ENCODE results near the gene NAB2. TPM values are rescaled to one million over a fixed set of nuclear protein-coding genes. Genes with fewer than 3 reads are reported as not detected.

Gene NAB2
- polyA plus RNA-seq, 1 donor (not counting 4 experiments of a cell fraction or from before 2014, with no cell fraction given), result 22.0 TPM

GRCh38 chr12:57101892-57102695 is 13.2 kb downstream of the NAB2 start:
- no peak for DNase-seq (ENCODE audit: low read depth, low spot score)
- Histone ChIP-seq H3K9me1 (ENCODE audit: control insufficient read depth, extremely low read depth, insufficient read depth, low read length) (peaks cover 4% of the 10 kb centered on the region), H2AFZ (ENCODE audit: control insufficient read depth, low read length) (no peak overlapping the region), H3K9ac (ENCODE audit: control insufficient read depth, extremely low read depth, insufficient read depth, low read length) (no peak overlapping the region), H3K79me2 (ENCODE audit: control insufficient read depth, insufficient read depth, low read length) (no peaks in the 10 kb centered on the region), H3K27ac (ENCODE audit: control insufficient read depth, insufficient read depth, low read length) (no peak overlapping the region), H3K9me3 (ENCODE audit: control insufficient read depth, low read depth, low read length) (no peaks in the 10 kb centered on the region), H3K4me2 (ENCODE audit: control insufficient read depth, extremely low read depth, insufficient read depth, low read depth, low read length) (no peak overlapping the region), H3K4me1 (ENCODE audit: control insufficient read depth, extremely low read depth, insufficient read depth, low read length) (peaks cover under 1% of the 10 kb centered on the region), H3K4me3 (ENCODE audit: control insufficient read depth in 2 of 3, extremely low read depth in 1 of 3, insufficient read depth in 2 of 3, low read depth in 1 of 3, low read length in 3 of 3) (no peak overlapping the region), H4K20me1 (ENCODE audit: control insufficient read depth, extremely low read depth, insufficient read depth, low read length) (no peaks in the 10 kb centered on the region), H3K36me3 (ENCODE audit: control insufficient read depth in 2 of 2, extremely low read depth in 1 of 2, insufficient read depth in 2 of 2, low read length in 2 of 2) (peaks cover 38 to 54% of the 10 kb centered on the region in 2 experiments), H3K27me3 (ENCODE audit: control insufficient read depth, extremely low read depth, insufficient read depth, low read length) (no peaks in the 10 kb centered on the region)
- dilution Hi-C loops (cut with MboI; ENCODE audit: extremely low pct_ligation_motif_present, low sequenced_read_pairs), result no loop called here
- no peak for TF ChIP-seq CTCF (optimal IDR thresholded peaks at IDR 0.05 in 1 of 3, IDR thresholded peaks at IDR 0.05 in 1 of 3, conservative IDR thresholded peaks at IDR 0.05 in 1 of 3; ENCODE audit: extremely low read depth in 1 of 3, insufficient read depth in 2 of 3, low read length in 3 of 3)
- TF ChIP-seq EZH2 (IDR thresholded peaks at IDR 0.05; ENCODE audit: low read length), result no peak
- FAIRE-seq, result no peak

GRCh38 chr12:57103856-57104255 is 14.9 kb downstream of the NAB2 start:
- Histone ChIP-seq H3K4me3 (ENCODE audit: control insufficient read depth in 2 of 3, extremely low read depth in 1 of 3, insufficient read depth in 2 of 3, low read depth in 1 of 3, low read length in 3 of 3) (no peak overlapping the region), H3K9ac (ENCODE audit: control insufficient read depth, extremely low read depth, insufficient read depth, low read length) (no peak overlapping the region), H3K9me1 (ENCODE audit: control insufficient read depth, extremely low read depth, insufficient read depth, low read length) (peaks cover 4% of the 10 kb centered on the region), H3K36me3 (ENCODE audit: control insufficient read depth in 2 of 2, extremely low read depth in 1 of 2, insufficient read depth in 2 of 2, low read length in 2 of 2) (peaks cover 36 to 53% of the 10 kb centered on the region in 2 experiments), H4K20me1 (ENCODE audit: control insufficient read depth, extremely low read depth, insufficient read depth, low read length) (no peaks in the 10 kb centered on the region), H3K9me3 (ENCODE audit: control insufficient read depth, low read depth, low read length) (no peaks in the 10 kb centered on the region), H3K4me2 (ENCODE audit: control insufficient read depth, extremely low read depth, insufficient read depth, low read depth, low read length) (no peak overlapping the region), H3K4me1 (ENCODE audit: control insufficient read depth, extremely low read depth, insufficient read depth, low read length) (no peaks in the 10 kb centered on the region), H3K27ac (ENCODE audit: control insufficient read depth, insufficient read depth, low read length) (no peak overlapping the region), H3K27me3 (ENCODE audit: control insufficient read depth, extremely low read depth, insufficient read depth, low read length) (no peaks in the 10 kb centered on the region), H2AFZ (ENCODE audit: control insufficient read depth, low read length) (no peak overlapping the region), H3K79me2 (ENCODE audit: control insufficient read depth, insufficient read depth, low read length) (peaks cover 4% of the 10 kb centered on the region)
- FAIRE-seq (no peak), DNase-seq (ENCODE audit: low read depth, low spot score) (no peak)
- dilution Hi-C loops (cut with MboI; ENCODE audit: extremely low pct_ligation_motif_present, low sequenced_read_pairs), result no loop called here
- TF ChIP-seq EZH2 (IDR thresholded peaks at IDR 0.05; ENCODE audit: low read length), result no peak
- no peak for TF ChIP-seq CTCF (optimal IDR thresholded peaks at IDR 0.05 in 1 of 3, IDR thresholded peaks at IDR 0.05 in 1 of 3, conservative IDR thresholded peaks at IDR 0.05 in 1 of 3; ENCODE audit: extremely low read depth in 1 of 3, insufficient read depth in 2 of 3, low read length in 3 of 3)

Measured in keratinocyte (primary cell).